MCF 10A (cell line): ENCODE results near the gene ST3GAL4. TPM values are rescaled to one million over a fixed set of nuclear protein-coding genes. Genes with fewer than 3 reads are reported as not detected.

Experiments used
- BruUV-seq: library from RNA; stranded (reverse); fragments of 400-500 nt; replicated peaks from 2 replicates; lab custom pipeline; 2021; lab: Mats Ljungman, UMichigan
- CTCF ChIA-PET: fragments of 300-600 bp; sonication (Branson Sonifier 250); formaldehyde crosslinking; extraction: SDS; loops from one replicate; lab custom pipeline; 2021; ENCODE audit warnings: antibody characterized with exemption, inconsistent platforms; lab: Yijun Ruan, JAX
- POLR2A ChIA-PET: fragments of 300-600, 350-650 bp; sonication (Branson Sonifier 250); formaldehyde crosslinking; extraction: SDS; loops from one replicate; lab custom pipeline; 2020; ENCODE audit warnings: antibody characterized with exemption, inconsistent platforms; lab: Yijun Ruan, JAX
- DNase-seq: peaks from one replicate; pipeline ENCODE4 v3.0.0-alpha.2; 2018; ENCODE audit not compliant: unreplicated experiment
- H3K27ac Mint-ChIP-seq: one replicate; pipeline ENCODE4 v1.8.0; 2022; ENCODE audit warnings: mild to moderate bottlenecking, low read depth, mixed read lengths; ENCODE audit not compliant: unreplicated experiment
- H3K27me3 Mint-ChIP-seq: one replicate; pipeline ENCODE4 v1.8.0; 2022; ENCODE audit warnings: mixed read lengths; ENCODE audit not compliant: insufficient read depth, unreplicated experiment
- H3K36me3 Mint-ChIP-seq: one replicate; pipeline ENCODE4 v1.8.0; 2022; ENCODE audit warnings: mild to moderate bottlenecking, moderate library complexity, mixed read lengths; ENCODE audit not compliant: insufficient read depth, unreplicated experiment
- H3K4me1 Mint-ChIP-seq: one replicate; pipeline ENCODE4 v1.8.0; 2022; ENCODE audit warnings: mixed read lengths; ENCODE audit not compliant: insufficient read depth, unreplicated experiment
- H3K4me3 Mint-ChIP-seq: one replicate; pipeline ENCODE4 v1.8.0; 2022; ENCODE audit warnings: mild to moderate bottlenecking, moderate library complexity, mixed read lengths; ENCODE audit not compliant: unreplicated experiment
- H3K9me3 Mint-ChIP-seq: one replicate; pipeline ENCODE4 v1.8.0; 2022; ENCODE audit warnings: mixed read lengths; ENCODE audit not compliant: unreplicated experiment
- CTCF ChIP-seq: fragments of 200-600 bp; IDR thresholded peaks from one replicate; pipeline ENCODE4 v1.8.0; 2022; ENCODE audit warnings: antibody characterized with exemption, mild to moderate bottlenecking; ENCODE audit not compliant: unreplicated experiment
- intact Hi-C: fragments of 100-400 bp; cut with micrococcal nuclease; formaldehyde crosslinking; loops from 2 replicates; pipeline ENCODE4 v1.14.1; 2022
- total RNA-seq: library from RNA; stranded (reverse); gene quantifications from 2 replicates; pipeline ENCODE4 v1.2.3, GENCODE V29; 2022

ST3GAL4 gene
- total RNA-seq, 1 experiment from 2014 or later, result 15.3 TPM

- BruUV-seq, result no TSS peak
- H3K27ac Mint-ChIP-seq, result no peak overlapping the region
- H3K27me3 Mint-ChIP-seq, result no peaks in the 10 kb centered on the region
- peaks cover 30% of the 10 kb centered on the region for H3K4me1 Mint-ChIP-seq
- H3K4me3 Mint-ChIP-seq, result no peak overlapping the region
- CTCF ChIA-PET, result interaction anchor here (3.6 kb wide), 1 partner anchor 28 kb away, joined by 16 read pairs; no protein-coding TSS in a partner anchor
- peak; percentile 49 for DNase-seq
- POLR2A ChIA-PET, result interaction anchor here (0.7 kb wide), 2 partner anchors 14 to 537 kb away, joined by 3 read pairs; no protein-coding TSS in a partner anchor
- intact Hi-C loops, result no loop called here
- H3K9me3 Mint-ChIP-seq, result no peaks in the 10 kb centered on the region
- H3K36me3 Mint-ChIP-seq, result peaks cover 25% of the 10 kb centered on the region
- TF ChIP-seq CTCF, result no peak
Observed at GRCh38 chr11:126339073-126339862, 16.2 kb upstream of the ST3GAL4 start.

GRCh38 chr11:126339863-126340434 is 15.5 kb upstream of the ST3GAL4 start:
- Mint-ChIP-seq H3K36me3 (peaks cover 25% of the 10 kb centered on the region), H3K27me3 (no peaks in the 10 kb centered on the region), H3K27ac (no peak overlapping the region), H3K4me3 (no peak overlapping the region), H3K9me3 (no peaks in the 10 kb centered on the region), H3K4me1 (peaks cover 27% of the 10 kb centered on the region)
- BruUV-seq, result no TSS peak
- CTCF ChIA-PET, result interaction anchor here (0.6 to 0.8 kb wide), 2 partner anchors 135 to 140 kb away, joined by 3 read pairs; no protein-coding TSS in a partner anchor
- TF ChIP-seq CTCF, result no peak
- intact Hi-C loops, result no loop called here
- POLR2A ChIA-PET, result interaction anchor here (0.7 kb wide), 1 partner anchor 537 kb away, joined by 3 read pairs; no protein-coding TSS in a partner anchor
- DNase-seq, result peak; percentile 84

GRCh38 chr11:126340960-126341606 is 14.4 kb upstream of the ST3GAL4 start:
- Mint-ChIP-seq H3K27me3 (no peaks in the 10 kb centered on the region), H3K36me3 (peaks cover 30% of the 10 kb centered on the region), H3K4me3 (no peak overlapping the region), H3K4me1 (peaks cover 28% of the 10 kb centered on the region), H3K9me3 (no peaks in the 10 kb centered on the region), H3K27ac (peak overlapping the region; percentile 72)
- TF ChIP-seq CTCF, result no peak
- no TSS peak for BruUV-seq
- ChIA-PET POLR2A (interaction anchor here (1.0 to 1.2 kb wide), 2 partner anchors 22 to 70 kb away, joined by 3 to 4 read pairs; no protein-coding TSS in a partner anchor), CTCF (interaction anchor here (0.6 to 1.8 kb wide), 2 partner anchors 13 to 140 kb away, joined by 3 to 8 read pairs; no protein-coding TSS in a partner anchor)
- intact Hi-C loops, result no loop called here
- DNase-seq, result no peak
